HEK293 (cell line): ENCODE results near the gene PTPRR.

Experiments
- CTCF ChIA-PET: fragments of 350-600 bp; formaldehyde crosslinking; extraction: SDS; loops from one replicate; lab custom pipeline; 2021; ENCODE audit warnings: antibody characterized with exemption; lab: Yijun Ruan, JAX
- POLR2A ChIA-PET: fragments of 300-600 bp; formaldehyde crosslinking; extraction: SDS; loops from one replicate; lab custom pipeline; 2020; ENCODE audit warnings: antibody characterized with exemption, inconsistent platforms; lab: Yijun Ruan, JAX
- H3K27ac ChIP-seq: fragments of 200-500 bp; sonication (Bioruptor generic); 2 replicates; pipeline ENCODE4 v1.5.1; 2014; ENCODE audit warnings: low read depth, low read length, control low read depth, inconsistent platforms; ENCODE audit errors: extremely low read depth
- H3K36me3 ChIP-seq, 2 experiments: fragments of 200-500 bp in 1 of 2; sonication (Bioruptor generic) in 1 of 2; 1 replicate in 1 of 2; 2 replicates in 1 of 2; pipeline ENCODE4 v1.5.1; 2014 to 2017; ENCODE audit warnings: inconsistent platforms in 2 of 2, low read length in 2 of 2; ENCODE audit not compliant: control insufficient read depth in 2 of 2, insufficient read depth in 1 of 2
- H3K4me1 ChIP-seq: fragments of 200-500 bp; sonication (Bioruptor generic); 2 replicates; pipeline ENCODE4 v1.5.1; 2014; ENCODE audit warnings: mild to moderate bottlenecking, low read length, inconsistent platforms; ENCODE audit not compliant: control insufficient read depth, insufficient read depth
- H3K4me3 ChIP-seq: 2 replicates; pipeline ENCODE4 v1.5.1; 2011; ENCODE audit warnings: low read depth, mild to moderate bottlenecking, control low read depth, low read length, moderate library complexity
- H3K9me3 ChIP-seq: fragments of 200-500 bp; sonication (Bioruptor generic); 2 replicates; pipeline ENCODE4 v1.5.1; 2014; ENCODE audit warnings: low read depth, low read length, inconsistent platforms; ENCODE audit not compliant: control insufficient read depth, insufficient read depth
- EGR2 ChIP-seq: fragments of 450-650 bp; formaldehyde crosslinking; IDR thresholded peaks from 2 replicates; pipeline ENCODE4 v1.5.1; 2016; ENCODE audit warnings: low read depth, missing biosample characterization, missing genetic modification characterization
- GLIS1 ChIP-seq: fragments of 450-650 bp; formaldehyde crosslinking; IDR thresholded peaks from 2 replicates; pipeline ENCODE4 v1.5.1; 2016; ENCODE audit warnings: missing biosample characterization, missing genetic modification characterization
- HOXC10 ChIP-seq: sonication (generic); formaldehyde crosslinking; IDR thresholded peaks from 2 replicates; pipeline ENCODE4 v1.8.1; 2023; ENCODE audit warnings: mild to moderate bottlenecking, missing genetic modification reagents
- KLF9 ChIP-seq: fragments of 450-650 bp; formaldehyde crosslinking; IDR thresholded peaks from 2 replicates; pipeline ENCODE4 v1.5.1; 2016; ENCODE audit warnings: missing biosample characterization, missing genetic modification characterization, low read depth
- OVOL3 ChIP-seq: fragments of 450-650 bp; formaldehyde crosslinking; IDR thresholded peaks from 2 replicates; pipeline ENCODE4 v1.5.1; 2016; ENCODE audit warnings: missing biosample characterization, missing genetic modification characterization
- RBAK ChIP-seq: fragments of 450-650 bp; formaldehyde crosslinking; IDR thresholded peaks from 2 replicates; pipeline ENCODE4 v1.5.1; 2016; ENCODE audit warnings: missing biosample characterization, missing genetic modification characterization
- ZBTB1 ChIP-seq: fragments of 450-650 bp; formaldehyde crosslinking; IDR thresholded peaks from 2 replicates; pipeline ENCODE4 v1.5.1; 2016; ENCODE audit warnings: missing biosample characterization, missing genetic modification characterization
- ZBTB21 ChIP-seq: fragments of 450-650 bp; formaldehyde crosslinking; IDR thresholded peaks from 2 replicates; pipeline ENCODE4 v1.5.1; 2017; ENCODE audit warnings: missing biosample characterization, missing genetic modification characterization
- ZNF155 ChIP-seq: fragments of 450-650 bp; formaldehyde crosslinking; IDR thresholded peaks from 2 replicates; pipeline ENCODE4 v1.5.1; 2016; ENCODE audit warnings: missing biosample characterization, missing genetic modification characterization
- ZNF324 ChIP-seq: fragments of 450-650 bp; formaldehyde crosslinking; IDR thresholded peaks from 2 replicates; pipeline ENCODE4 v1.5.1; 2016; ENCODE audit warnings: missing biosample characterization, missing genetic modification characterization
- ZNF394 ChIP-seq: fragments of 450-650 bp; formaldehyde crosslinking; IDR thresholded peaks from 2 replicates; pipeline ENCODE4 v1.5.1; 2016; ENCODE audit warnings: missing biosample characterization, missing genetic modification characterization, mild to moderate bottlenecking, moderate library complexity, borderline replicate concordance
- ZNF423 ChIP-seq: fragments of 450-650 bp; formaldehyde crosslinking; IDR thresholded peaks from 2 replicates; pipeline ENCODE4 v1.5.1; 2016; ENCODE audit warnings: missing biosample characterization, missing genetic modification characterization
- ZNF514 ChIP-seq: fragments of 450-650 bp; formaldehyde crosslinking; IDR thresholded peaks from 2 replicates; pipeline ENCODE4 v1.5.1; 2016; ENCODE audit warnings: missing biosample characterization, missing genetic modification characterization
- ZNF529 ChIP-seq: fragments of 450-650 bp; formaldehyde crosslinking; IDR thresholded peaks from 2 replicates; pipeline ENCODE4 v1.5.1; 2017; ENCODE audit warnings: missing genetic modification characterization, missing biosample characterization; ENCODE audit not compliant: insufficient replicate concordance
- ZNF558 ChIP-seq: fragments of 450-650 bp; formaldehyde crosslinking; IDR thresholded peaks from 2 replicates; pipeline ENCODE4 v1.5.1; 2016; ENCODE audit warnings: missing biosample characterization, missing genetic modification characterization
- ZNF571 ChIP-seq: fragments of 450-650 bp; formaldehyde crosslinking; IDR thresholded peaks from 2 replicates; pipeline ENCODE4 v1.5.0; 2017; ENCODE audit warnings: missing biosample characterization, missing genetic modification characterization
- ZNF585B ChIP-seq: fragments of 450-650 bp; formaldehyde crosslinking; IDR thresholded peaks from 2 replicates; pipeline ENCODE4 v1.5.1; 2016; ENCODE audit warnings: missing biosample characterization, missing genetic modification characterization
- ZNF600 ChIP-seq: fragments of 450-650 bp; formaldehyde crosslinking; IDR thresholded peaks from 2 replicates; pipeline ENCODE4 v1.5.1; 2016; ENCODE audit warnings: missing biosample characterization, missing genetic modification characterization
- ZNF624 ChIP-seq: fragments of 450-650 bp; formaldehyde crosslinking; IDR thresholded peaks from 2 replicates; pipeline ENCODE4 v1.5.1; 2017; ENCODE audit warnings: missing biosample characterization, missing genetic modification characterization
- ZNF626 ChIP-seq: fragments of 450-650 bp; sonication (Bioruptor Pico); formaldehyde crosslinking; IDR thresholded peaks from 2 replicates; pipeline ENCODE4 v1.5.1; 2018; ENCODE audit warnings: missing biosample characterization, missing genetic modification characterization, inconsistent platforms
- ZNF629 ChIP-seq: fragments of 450-650 bp; formaldehyde crosslinking; IDR thresholded peaks from 2 replicates; pipeline ENCODE4 v1.5.1; 2017; ENCODE audit warnings: missing biosample characterization, missing genetic modification characterization
- ZNF660 ChIP-seq: fragments of 450-650 bp; IDR thresholded peaks from 2 replicates; pipeline ENCODE4 v1.5.1; 2018; ENCODE audit warnings: missing biosample characterization, mild to moderate bottlenecking, missing genetic modification characterization
- ZNF701 ChIP-seq: fragments of 450-650 bp; formaldehyde crosslinking; IDR thresholded peaks from 2 replicates; pipeline ENCODE4 v1.5.1; 2016; ENCODE audit warnings: missing biosample characterization, missing genetic modification characterization
- ZNF776 ChIP-seq: fragments of 450-650 bp; formaldehyde crosslinking; IDR thresholded peaks from 2 replicates; pipeline ENCODE4 v1.5.0; 2017; ENCODE audit warnings: missing biosample characterization, missing genetic modification characterization, borderline replicate concordance
- ZNF843 ChIP-seq: fragments of 450-650 bp; formaldehyde crosslinking; IDR thresholded peaks from 2 replicates; pipeline ENCODE4 v1.5.1; 2016; ENCODE audit warnings: missing biosample characterization, missing genetic modification characterization
- TF ChIP-seq, protein P1 (sequence below): fragments of 450-650 bp; formaldehyde crosslinking; IDR thresholded peaks from 2 replicates; pipeline ENCODE4 v1.5.0; 2017; ENCODE audit warnings: missing biosample characterization, missing genetic modification characterization, borderline replicate concordance
- TF ChIP-seq, protein P2 (sequence below): fragments of 450-650 bp; formaldehyde crosslinking; IDR thresholded peaks from 2 replicates; pipeline ENCODE4 v1.5.1; 2016; ENCODE audit warnings: missing biosample characterization, missing genetic modification characterization

PTPRR gene

DNA sequence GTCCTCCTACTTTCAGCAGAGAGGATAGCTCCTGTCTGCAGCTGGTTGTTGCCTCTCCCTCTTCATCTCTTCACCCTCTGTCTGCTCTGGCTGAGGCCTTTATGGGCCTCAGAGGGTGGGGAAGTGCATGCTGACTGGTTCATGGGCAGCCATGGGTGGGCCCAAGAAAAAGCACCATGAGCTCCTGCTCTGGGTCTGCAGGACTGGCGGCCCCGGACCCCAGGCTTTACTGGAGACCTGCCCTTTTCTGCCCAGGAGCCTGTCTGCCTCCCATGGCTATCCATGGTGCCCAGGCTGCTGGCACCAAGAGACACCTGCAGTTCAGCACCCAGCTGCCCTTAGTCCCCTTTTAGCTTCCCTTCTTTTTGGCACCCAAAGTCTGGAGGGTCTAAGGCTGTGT lies 137.1 kb downstream of the PTPRR start:
- H3K4me1 ChIP-seq, result no peaks in the 10 kb centered on the region
- POLR2A ChIA-PET, result interaction anchor here (0.6 kb wide), 1 partner anchor 19 kb away, joined by 3 read pairs; no protein-coding TSS in a partner anchor
- no peak for TF ChIP-seq ZNF585B
- no peak for TF ChIP-seq ZNF324 (tag by site-specific recombination)
- no peak for TF ChIP-seq EGR2 (tag by site-specific recombination)
- no peak for TF ChIP-seq RBAK
- TF ChIP-seq ZNF155 (tag by site-specific recombination), result no peak
- no peak for TF ChIP-seq ZNF624 (tag by site-specific recombination)
- TF ChIP-seq, all 188 proteins: peak for 0
- Histone ChIP-seq H3K36me3 (no peaks in the 10 kb centered on the region), H3K27ac (no peak overlapping the region), H3K9me3 (no peaks in the 10 kb centered on the region), H3K4me3 (no peak overlapping the region)
- CTCF ChIA-PET, result interaction anchor here (0.5 to 0.9 kb wide), 3 partner anchors 66 to 1201 kb away, joined by 3 read pairs; no protein-coding TSS in a partner anchor

DNA sequence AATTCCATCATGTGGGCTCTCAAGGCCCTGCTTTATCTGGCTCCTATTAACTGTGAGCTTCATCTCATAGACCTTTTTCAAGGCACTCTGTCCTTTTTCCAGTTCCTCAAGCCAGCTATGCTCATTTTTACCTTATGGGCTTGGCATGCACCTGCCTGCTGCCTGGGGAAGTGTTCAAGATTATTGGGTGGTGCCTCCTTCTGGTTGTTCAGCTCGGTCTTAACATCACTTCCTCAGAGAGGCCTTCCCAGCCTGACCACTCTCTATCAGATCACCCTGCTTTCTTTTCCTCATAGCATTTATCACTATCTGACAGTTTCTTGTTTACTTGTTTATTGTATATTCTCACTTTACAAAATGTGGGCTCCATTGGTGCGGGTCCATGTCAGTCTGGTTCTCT lies 141.3 kb downstream of the PTPRR start:
- POLR2A ChIA-PET, result interaction anchor here (0.6 kb wide), 1 partner anchor 674 kb away, joined by 3 read pairs; no protein-coding TSS in a partner anchor
- no peak for TF ChIP-seq ZBTB21 (tag by site-specific recombination)
- TF ChIP-seq ZNF423 (tag by site-specific recombination), result no peak
- no peak for TF ChIP-seq ZNF776
- no peak for TF ChIP-seq ZNF701 (tag by site-specific recombination)
- TF ChIP-seq, protein P1, sequence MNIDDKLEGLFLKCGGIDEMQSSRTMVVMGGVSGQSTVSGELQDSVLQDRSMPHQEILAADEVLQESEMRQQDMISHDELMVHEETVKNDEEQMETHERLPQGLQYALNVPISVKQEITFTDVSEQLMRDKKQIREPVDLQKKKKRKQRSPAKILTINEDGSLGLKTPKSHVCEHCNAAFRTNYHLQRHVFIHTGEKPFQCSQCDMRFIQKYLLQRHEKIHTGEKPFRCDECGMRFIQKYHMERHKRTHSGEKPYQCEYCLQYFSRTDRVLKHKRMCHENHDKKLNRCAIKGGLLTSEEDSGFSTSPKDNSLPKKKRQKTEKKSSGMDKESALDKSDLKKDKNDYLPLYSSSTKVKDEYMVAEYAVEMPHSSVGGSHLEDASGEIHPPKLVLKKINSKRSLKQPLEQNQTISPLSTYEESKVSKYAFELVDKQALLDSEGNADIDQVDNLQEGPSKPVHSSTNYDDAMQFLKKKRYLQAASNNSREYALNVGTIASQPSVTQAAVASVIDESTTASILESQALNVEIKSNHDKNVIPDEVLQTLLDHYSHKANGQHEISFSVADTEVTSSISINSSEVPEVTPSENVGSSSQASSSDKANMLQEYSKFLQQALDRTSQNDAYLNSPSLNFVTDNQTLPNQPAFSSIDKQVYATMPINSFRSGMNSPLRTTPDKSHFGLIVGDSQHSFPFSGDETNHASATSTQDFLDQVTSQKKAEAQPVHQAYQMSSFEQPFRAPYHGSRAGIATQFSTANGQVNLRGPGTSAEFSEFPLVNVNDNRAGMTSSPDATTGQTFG, result no peak
- H3K4me3 ChIP-seq, result no peak overlapping the region
- H3K27ac ChIP-seq, result no peak overlapping the region
- no peaks in the 10 kb centered on the region for H3K9me3 ChIP-seq
- CTCF ChIA-PET, result interaction anchor here (0.6 kb wide), 1 partner anchor 47 kb away, joined by 3 read pairs; no protein-coding TSS in a partner anchor
- no peaks in the 10 kb centered on the region for H3K36me3 ChIP-seq
- 0 out of 2 replicates have a peak, but pooled peaks cover under 1% of the 10 kb centered on the region for H3K4me1 ChIP-seq

DNA sequence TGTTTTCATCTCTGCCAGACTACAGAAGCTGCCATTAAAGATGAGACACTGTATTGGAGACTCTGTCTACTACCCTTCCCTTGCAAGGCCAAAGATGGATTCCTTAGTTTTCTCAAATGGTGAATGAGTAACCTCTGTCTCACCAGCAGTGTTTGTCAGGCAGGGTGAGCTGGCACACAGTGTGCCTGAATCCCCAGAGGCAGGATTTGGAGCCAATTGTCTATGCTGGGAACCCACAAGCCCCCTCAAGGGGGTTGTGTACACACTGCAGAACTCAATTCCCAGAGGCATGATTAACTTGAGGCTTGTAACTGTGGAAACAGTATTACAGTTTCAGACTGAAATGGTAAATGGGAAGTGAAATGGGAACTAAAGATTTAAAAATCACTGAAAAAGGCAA lies 146.5 kb downstream of the PTPRR start:
- CTCF ChIA-PET, result no interaction called here
- no peak overlapping the region for H3K27ac ChIP-seq
- TF ChIP-seq GLIS1 (tag by site-specific recombination), result peak; percentile 86
- TF ChIP-seq ZNF843 (tag by site-specific recombination), result no peak
- no peak for TF ChIP-seq ZNF529
- no peak for TF ChIP-seq HOXC10 (CRISPR knock-in tag)
- no peak for TF ChIP-seq ZNF514 (tag by site-specific recombination)
- no peak for TF ChIP-seq ZNF660
- TF ChIP-seq ZNF571 (tag by site-specific recombination), result no peak
- TF ChIP-seq ZNF558 (tag by site-specific recombination), result no peak
- TF ChIP-seq, all 188 proteins: peak for 1
- Histone ChIP-seq H3K4me1 (0 out of 2 replicates have a peak, but pooled peaks cover 3% of the 10 kb centered on the region), H3K36me3 (no peaks in the 10 kb centered on the region), H3K4me3 (no peak overlapping the region), H3K9me3 (no peaks in the 10 kb centered on the region)
- POLR2A ChIA-PET, result no interaction called here

DNA sequence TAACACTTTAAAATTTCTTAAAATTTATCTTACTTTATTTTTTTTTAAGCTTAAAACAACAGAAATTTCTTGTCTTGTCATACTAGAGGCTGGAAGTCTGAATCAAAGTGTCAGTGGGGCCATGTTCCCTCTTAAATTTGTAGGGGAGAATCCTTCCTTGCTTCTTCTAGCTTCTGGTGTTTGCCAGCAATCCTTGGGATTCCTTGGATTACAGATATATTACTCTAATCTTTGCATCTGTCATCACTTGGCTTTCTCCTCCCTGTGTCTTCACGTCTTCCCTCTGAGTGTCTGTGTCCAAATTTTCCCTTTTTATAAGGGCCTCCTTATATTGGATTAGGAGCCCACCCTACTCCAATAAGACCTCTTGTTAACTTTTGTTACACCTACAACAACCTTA lies 147.7 kb downstream of the PTPRR start:
- Histone ChIP-seq H3K4me1 (0 out of 2 replicates have a peak, but pooled peaks cover 3% of the 10 kb centered on the region), H3K9me3 (no peaks in the 10 kb centered on the region), H3K27ac (no peak overlapping the region), H3K36me3 (no peaks in the 10 kb centered on the region), H3K4me3 (no peak overlapping the region)
- ChIA-PET POLR2A (no interaction called here), CTCF (interaction anchor here (0.6 kb wide), 1 partner anchor 76 kb away, joined by 3 read pairs; no protein-coding TSS in a partner anchor)
- TF ChIP-seq ZNF600 (tag by site-specific recombination) (no peak), ZNF626 (tag by site-specific recombination) (no peak), ZNF629 (tag by site-specific recombination) (no peak), ZBTB1 (tag by site-specific recombination) (no peak), OVOL3 (no peak), KLF9 (tag by site-specific recombination) (no peak), ZNF394 (no peak)
- TF ChIP-seq, protein P2, sequence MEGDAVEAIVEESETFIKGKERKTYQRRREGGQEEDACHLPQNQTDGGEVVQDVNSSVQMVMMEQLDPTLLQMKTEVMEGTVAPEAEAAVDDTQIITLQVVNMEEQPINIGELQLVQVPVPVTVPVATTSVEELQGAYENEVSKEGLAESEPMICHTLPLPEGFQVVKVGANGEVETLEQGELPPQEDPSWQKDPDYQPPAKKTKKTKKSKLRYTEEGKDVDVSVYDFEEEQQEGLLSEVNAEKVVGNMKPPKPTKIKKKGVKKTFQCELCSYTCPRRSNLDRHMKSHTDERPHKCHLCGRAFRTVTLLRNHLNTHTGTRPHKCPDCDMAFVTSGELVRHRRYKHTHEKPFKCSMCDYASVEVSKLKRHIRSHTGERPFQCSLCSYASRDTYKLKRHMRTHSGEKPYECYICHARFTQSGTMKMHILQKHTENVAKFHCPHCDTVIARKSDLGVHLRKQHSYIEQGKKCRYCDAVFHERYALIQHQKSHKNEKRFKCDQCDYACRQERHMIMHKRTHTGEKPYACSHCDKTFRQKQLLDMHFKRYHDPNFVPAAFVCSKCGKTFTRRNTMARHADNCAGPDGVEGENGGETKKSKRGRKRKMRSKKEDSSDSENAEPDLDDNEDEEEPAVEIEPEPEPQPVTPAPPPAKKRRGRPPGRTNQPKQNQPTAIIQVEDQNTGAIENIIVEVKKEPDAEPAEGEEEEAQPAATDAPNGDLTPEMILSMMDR (tag by site-specific recombination), result no peak
